ENCODE data around the gene AFMID.

Gene AFMID

GRCh38 chr17:78256707-78257591 is 69.8 kb downstream of the AFMID start:
- DNase-seq: no peak
